Gastrocnemius medialis (tissue), 4 donors: ENCODE data around the gene METTL17.

Source experiments
- POLR2A ChIP-seq, 2 donors: fragments of 450-650 bp; IDR thresholded peaks; one replicate each; pipeline ENCODE4 v1.6.1; 2017; ENCODE audit warnings: antibody characterized with exemption in 2 of 2, mild to moderate bottlenecking in 2 of 2, moderate library complexity in 2 of 2
- TF ChIP-seq, protein P1 (sequence below), 5 experiments: fragments of 450-650 bp in 3 of 5; fragments of 200-600 bp in 2 of 5; sonication (generic) in 2 of 5; IDR thresholded peaks in 4 of 5; conservative IDR thresholded peaks in 1 of 5; 1 replicate in 4 of 5; 2 replicates in 1 of 5; pipeline ENCODE4 v1.5.1; 2016 to 2019; ENCODE audit warnings: antibody characterized with exemption in 5 of 5, mild to moderate bottlenecking in 3 of 5, moderate library complexity in 3 of 5

DNA sequence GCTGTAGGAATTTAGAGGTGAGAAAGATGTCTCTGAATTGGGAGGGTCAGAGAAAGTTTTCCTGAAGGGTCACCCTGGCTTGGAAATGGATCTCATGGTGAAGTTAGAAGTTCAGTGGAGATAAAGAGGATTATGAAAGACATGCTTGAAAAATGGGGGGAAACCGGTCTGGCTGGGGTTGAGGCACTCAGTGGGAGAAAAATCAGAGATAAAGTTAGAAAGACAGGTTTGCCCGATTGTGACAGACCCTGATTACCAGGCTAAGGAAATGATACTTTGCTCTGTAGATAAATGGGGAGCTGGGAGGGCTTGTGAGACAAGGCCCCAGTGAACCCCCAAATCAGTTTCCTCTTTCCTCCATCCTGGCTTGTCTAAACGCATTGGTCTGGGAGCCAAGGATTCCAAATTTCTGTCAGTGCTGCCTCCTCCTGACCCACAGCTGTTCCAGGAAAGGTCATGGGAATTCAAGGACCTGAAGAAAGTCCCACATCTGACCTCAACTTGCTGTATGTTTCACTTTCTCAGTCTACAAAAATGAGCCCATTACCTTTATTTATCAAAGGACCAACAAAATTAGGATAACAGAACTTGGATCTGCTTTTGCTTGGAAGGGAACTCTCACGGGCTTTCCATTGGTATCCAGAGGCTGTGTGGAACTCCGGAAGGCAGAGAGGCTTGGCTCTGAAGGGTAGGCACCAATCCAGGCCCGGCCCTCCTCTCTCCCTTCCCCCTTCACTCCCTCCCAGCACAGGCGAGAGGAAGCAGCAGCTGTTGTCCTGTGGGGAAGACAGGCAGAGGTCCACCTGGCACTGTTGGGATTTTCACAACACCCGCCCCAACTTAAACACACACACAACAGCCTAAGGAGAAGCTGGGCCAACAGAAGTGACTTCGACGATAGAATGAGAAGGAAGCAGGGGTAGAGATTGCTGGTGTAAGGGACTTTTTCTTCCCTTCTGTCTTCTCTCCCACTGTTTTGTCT is 49.0 kb downstream of the METTL17 start:
- peak; percentile 41 to 44 for TF ChIP-seq POLR2A (IDR thresholded peaks at IDR 0.05)
- TF ChIP-seq, protein P1, sequence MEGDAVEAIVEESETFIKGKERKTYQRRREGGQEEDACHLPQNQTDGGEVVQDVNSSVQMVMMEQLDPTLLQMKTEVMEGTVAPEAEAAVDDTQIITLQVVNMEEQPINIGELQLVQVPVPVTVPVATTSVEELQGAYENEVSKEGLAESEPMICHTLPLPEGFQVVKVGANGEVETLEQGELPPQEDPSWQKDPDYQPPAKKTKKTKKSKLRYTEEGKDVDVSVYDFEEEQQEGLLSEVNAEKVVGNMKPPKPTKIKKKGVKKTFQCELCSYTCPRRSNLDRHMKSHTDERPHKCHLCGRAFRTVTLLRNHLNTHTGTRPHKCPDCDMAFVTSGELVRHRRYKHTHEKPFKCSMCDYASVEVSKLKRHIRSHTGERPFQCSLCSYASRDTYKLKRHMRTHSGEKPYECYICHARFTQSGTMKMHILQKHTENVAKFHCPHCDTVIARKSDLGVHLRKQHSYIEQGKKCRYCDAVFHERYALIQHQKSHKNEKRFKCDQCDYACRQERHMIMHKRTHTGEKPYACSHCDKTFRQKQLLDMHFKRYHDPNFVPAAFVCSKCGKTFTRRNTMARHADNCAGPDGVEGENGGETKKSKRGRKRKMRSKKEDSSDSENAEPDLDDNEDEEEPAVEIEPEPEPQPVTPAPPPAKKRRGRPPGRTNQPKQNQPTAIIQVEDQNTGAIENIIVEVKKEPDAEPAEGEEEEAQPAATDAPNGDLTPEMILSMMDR (IDR thresholded peaks at IDR 0.05 in 4 of 5, conservative IDR thresholded peaks at IDR 0.05 in 1 of 5) = peak in 1 of 5 experiments; percentile 12
